Limb (tissue), 2 donors: Measurements from ENCODE around the gene PHF19.

Experiments used
- DNase-seq, 2 donors: peaks; one replicate each; pipeline ENCODE4 v3.0.0-alpha.2; 2016; ENCODE audit errors: extremely low spot score in 2 of 2

PHF19 gene

GRCh38 chr9:120891884-120892747, 15.1 kb upstream of the PHF19 start:
- DNase-seq = peak in 1 of 2 donors; percentile 67

DNA sequence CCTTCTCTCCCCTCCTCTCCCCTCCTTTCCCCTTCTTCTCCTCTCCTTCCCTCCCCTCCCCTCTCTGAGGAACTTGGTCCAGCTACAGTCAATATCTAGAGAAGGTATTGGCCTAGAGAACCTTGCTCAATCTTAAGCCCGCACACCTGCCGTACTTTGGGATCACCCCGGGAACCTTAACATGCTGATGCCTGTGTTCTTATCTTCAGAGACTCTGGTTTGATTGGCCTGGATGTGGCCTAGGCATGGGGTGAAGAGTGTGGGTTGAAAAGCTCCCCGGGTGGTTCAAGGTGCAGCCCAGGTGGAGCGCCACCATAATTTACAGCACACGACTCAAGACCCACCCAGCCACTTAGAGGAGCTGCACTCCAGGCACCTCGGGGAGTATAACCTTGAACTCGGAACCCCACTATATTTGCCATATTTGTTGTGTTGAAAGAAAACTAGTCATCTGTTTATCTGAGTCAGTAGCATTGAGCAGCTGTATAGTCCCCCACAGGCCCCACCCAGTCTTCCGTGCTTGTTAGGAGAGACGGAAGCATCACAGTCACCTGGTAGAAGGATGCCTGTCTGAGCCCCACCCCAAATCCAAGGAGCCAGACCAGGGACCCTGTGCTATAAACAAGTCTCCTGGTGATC, 14.4 kb upstream of the PHF19 start:
- DNase-seq = no peak

DNA sequence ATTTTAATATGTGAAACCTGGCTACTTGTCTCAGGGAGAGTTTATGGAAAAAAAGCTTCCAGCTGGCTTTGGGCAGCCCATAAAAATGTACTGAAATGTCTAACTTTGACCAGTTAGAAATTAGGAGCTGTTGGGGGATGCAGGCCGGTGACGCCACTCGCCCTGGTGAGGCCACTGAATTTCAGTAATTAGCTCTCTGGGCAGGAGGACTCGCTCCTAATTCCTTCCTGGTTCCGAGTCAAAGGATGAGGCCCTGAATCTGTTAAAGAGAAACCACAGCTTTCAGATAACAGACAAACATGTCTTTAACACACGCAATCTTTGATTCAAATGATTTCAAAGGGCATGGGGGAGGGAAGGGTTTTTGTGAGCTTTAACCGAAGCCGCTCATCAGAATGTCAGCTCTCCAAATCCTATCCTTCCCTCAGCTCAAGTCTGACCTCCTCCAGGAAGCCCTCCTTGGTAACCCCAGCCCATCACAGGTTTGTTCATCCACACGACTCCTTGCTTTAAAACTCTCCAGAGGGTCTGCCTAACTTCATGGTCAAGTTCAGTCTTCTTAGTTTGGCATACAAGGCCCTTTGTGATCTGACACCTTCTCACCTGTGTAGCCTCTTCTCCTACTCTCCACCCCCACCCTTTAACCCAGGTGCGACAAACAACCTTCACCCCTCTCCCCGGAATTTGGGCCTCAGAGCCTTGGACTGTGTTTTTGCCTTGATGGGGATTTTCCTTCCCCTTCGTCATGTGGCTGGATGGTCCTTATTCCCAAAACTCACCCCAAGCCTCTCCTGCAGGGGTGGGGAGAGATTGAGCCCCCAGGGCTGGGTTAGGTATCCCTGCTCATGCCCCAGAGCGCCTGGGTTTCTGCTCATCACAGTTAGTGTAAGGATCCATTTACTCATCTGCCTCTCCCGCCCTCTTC, 13.6 kb upstream of the PHF19 start:
- no peak for DNase-seq

GRCh38 chr9:120889606-120890271, 12.8 kb upstream of the PHF19 start:
- no peak for DNase-seq

GRCh38 chr9:120888626-120889025, 11.6 kb upstream of the PHF19 start:
- no peak for DNase-seq

DNA sequence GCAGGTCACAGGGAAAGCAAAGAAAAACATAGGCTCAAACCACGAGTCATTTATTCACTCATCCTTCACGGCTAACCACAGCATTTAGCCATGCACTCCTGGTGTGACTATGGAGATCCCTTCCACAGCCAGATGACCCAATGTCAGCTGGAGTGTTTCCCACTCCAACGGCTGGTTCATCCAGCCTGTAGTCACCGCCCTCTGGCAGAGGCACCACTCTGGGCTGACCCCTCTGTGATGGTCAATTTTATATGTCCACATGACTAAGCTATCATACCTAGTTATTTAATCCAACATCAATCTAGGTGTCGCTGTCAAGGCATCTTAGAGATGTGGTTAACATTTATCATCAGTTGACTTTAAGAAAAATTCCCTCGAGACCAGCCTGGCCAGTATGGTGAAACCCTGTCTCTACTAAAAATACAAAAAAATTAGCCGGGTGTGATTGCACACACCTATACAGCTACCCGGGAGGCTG, 9.5 kb upstream of the PHF19 start:
- DNase-seq = no peak

GRCh38 chr9:120885958-120886357, 9.0 kb upstream of the PHF19 start:
- peak in 1 of 2 donors; percentile 35 for DNase-seq

GRCh38 chr9:120885457-120885856, 8.5 kb upstream of the PHF19 start:
- no peak for DNase-seq

DNA sequence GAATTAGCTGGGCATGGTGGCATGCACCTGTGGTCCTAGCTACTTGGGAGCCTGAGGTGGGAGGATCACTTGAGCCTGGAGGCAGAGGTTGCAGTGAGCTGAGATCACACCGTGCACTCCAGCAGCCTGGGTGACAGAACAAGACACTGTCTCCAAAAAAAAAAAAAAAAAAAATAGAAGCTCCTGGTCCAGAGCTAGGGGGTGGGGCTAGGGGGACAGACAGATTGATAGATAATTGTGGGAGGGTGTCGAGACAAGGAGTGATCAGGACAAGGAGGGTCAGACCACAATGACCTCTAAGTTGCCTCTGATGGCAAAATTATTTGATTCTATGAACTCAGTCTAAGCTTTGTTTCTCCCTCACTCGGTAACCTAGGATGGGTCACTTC, 6.6 kb upstream of the PHF19 start:
- DNase-seq = no peak

GRCh38 chr9:120882935-120883607, 6.1 kb upstream of the PHF19 start:
- DNase-seq = no peak

- DNase-seq = no peak
These were observed 2.5 kb upstream of the PHF19 start for GRCh38 chr9:120879446-120879845.

DNA sequence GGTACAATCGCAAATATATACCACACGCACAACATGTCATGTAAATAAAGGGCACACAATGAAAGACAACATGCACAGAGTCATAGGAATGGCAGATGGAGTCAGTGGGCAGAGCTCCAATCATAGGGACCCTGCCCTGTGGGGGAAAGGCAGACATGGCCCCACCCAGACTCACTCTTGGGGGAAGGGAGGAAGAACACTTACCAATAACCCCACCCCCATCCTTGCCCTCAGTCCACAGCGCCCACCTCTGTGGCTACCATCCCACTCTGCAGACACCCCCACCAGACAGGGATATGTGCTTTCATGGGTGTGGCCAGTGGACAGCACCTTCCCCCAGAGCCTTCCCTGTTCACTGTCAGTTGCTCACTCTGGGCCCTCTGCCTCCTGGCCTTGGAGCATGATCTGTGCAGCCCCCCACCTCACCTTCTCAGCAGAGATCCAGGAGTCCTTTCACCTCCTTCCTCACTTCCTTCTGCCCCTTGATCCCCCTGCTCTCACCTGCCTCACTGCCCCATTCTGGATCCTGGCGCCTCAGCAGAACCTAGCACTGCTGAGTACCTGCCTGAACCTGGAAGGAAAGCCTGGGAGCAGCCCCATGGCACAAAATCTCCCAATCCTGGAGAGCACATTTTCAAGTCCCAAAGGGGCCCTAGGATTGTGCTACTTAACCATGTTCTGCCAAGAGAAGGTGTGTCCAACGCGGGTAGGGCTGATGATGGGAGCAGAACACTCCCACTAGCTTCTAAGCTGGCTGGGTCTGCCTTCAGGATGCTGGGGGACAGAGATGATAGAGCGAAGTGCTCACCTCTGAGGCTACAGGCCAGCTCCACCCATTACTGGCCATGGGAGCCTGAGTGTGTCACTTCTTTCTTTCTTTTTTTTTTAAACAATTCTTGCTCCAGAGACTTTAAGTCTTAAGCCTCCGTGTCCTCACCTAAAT, 1.5 kb upstream of the PHF19 start:
- DNase-seq = peak in 1 of 2 donors; percentile 34

DNA sequence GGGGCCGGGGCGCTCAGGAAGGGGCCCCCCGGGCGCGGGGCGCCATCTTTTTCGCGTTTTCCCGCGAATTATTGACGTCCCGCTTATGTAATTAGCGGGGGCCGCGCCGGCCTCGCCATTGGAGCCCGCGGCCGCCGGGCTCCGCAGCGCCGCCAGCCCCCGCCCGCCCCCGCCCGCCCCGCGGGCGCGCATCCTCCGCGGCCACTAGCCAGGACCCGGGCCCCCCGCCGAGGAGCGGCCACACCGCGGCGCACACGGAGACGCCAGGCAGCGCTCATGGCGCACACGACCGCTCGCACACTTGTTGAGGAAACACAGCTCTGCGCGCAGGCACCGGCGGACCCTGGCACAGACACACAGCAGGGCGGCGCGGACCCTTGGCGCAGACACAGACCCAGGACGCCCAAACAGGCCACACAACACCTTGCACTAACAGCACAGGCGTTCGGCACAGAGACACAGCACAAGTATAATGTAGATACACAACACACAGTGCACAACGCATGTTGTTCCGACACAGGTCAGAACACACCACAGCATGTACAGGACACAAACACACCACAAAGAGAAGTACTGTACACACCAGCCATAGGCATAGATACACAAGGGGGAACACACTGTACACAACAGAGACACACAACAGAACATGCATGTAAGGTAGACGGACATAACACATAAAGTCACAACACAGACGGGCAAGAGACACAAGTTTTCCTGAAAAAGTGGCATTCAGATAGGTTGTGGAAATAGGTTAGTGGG, 467 bp upstream of the PHF19 start:
- DNase-seq = peak; percentile 60 to 80

GRCh38 chr9:120875954-120876841, 790 bp downstream of the PHF19 start:
- peak; percentile 80 to 86 for DNase-seq

DNA sequence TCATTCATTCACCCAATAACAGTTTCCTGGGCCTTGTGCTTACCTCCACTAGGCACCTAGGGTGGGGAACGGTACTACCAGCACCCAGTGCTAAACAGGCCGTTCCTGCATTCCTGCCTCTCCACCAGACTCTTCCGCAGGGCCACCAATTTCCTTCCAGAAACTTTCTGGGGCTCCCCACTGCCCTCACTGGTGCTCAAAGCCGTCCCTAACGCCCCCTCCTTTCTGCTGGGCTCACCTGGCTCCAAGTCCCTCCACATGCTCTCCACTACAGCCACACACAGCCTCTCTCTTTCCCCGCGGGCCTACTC, 1.4 kb downstream of the PHF19 start:
- DNase-seq = no peak

DNA sequence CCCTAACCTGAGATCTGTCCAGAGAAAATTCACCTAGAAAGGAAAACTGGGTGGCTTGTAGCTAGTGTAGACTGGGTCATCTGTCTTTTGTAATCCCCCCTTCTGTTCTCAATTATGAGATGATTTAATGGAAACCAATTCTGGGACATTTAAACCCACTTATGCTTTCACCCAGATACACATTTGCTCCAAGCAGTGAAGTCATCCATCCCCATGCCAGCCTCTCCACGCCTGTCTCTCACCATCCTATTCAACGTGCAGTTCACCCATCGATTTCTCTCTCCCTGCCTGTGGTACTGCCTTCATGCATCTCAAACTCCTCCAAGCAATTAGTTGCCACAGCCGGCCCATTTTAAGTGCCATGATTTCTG, 1.8 kb downstream of the PHF19 start:
- no peak for DNase-seq

- DNase-seq = no peak
These were observed 2.5 kb downstream of the PHF19 start for GRCh38 chr9:120874226-120875194.
